ENCODE measurements around the gene ELOVL5. TPM values are rescaled to one million over a fixed set of nuclear protein-coding genes. Genes with fewer than 3 reads are reported as not detected.

ELOVL5 gene
- total and polyA plus RNA-seq, 4 donors, result 22.1 to 77.8 (median 57.8) TPM

- no peaks in the 10 kb centered on the region for H3K27me3 ChIP-seq (ENCODE audit: control insufficient read depth in 4 of 4, insufficient read depth in 4 of 4, low read length in 3 of 4)
- WGBS, result 67% methylated on average over 1 of the region's 1 CpG
- no peaks in the 10 kb centered on the region for H3K9me3 ChIP-seq (ENCODE audit: control insufficient read depth in 4 of 4, low read length in 3 of 4)
- H3K36me3 ChIP-seq (ENCODE audit: control insufficient read depth in 4 of 4, insufficient read depth in 3 of 4, low read depth in 1 of 4, low read length in 3 of 4), result no peaks in the 10 kb centered on the region
- TF ChIP-seq, protein P1, sequence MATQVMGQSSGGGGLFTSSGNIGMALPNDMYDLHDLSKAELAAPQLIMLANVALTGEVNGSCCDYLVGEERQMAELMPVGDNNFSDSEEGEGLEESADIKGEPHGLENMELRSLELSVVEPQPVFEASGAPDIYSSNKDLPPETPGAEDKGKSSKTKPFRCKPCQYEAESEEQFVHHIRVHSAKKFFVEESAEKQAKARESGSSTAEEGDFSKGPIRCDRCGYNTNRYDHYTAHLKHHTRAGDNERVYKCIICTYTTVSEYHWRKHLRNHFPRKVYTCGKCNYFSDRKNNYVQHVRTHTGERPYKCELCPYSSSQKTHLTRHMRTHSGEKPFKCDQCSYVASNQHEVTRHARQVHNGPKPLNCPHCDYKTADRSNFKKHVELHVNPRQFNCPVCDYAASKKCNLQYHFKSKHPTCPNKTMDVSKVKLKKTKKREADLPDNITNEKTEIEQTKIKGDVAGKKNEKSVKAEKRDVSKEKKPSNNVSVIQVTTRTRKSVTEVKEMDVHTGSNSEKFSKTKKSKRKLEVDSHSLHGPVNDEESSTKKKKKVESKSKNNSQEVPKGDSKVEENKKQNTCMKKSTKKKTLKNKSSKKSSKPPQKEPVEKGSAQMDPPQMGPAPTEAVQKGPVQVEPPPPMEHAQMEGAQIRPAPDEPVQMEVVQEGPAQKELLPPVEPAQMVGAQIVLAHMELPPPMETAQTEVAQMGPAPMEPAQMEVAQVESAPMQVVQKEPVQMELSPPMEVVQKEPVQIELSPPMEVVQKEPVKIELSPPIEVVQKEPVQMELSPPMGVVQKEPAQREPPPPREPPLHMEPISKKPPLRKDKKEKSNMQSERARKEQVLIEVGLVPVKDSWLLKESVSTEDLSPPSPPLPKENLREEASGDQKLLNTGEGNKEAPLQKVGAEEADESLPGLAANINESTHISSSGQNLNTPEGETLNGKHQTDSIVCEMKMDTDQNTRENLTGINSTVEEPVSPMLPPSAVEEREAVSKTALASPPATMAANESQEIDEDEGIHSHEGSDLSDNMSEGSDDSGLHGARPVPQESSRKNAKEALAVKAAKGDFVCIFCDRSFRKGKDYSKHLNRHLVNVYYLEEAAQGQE (IDR thresholded peaks at IDR 0.05), result no peak
- TF ChIP-seq HNF4A (conservative IDR thresholded peaks at IDR 0.05) (no peak), FOXA1 (IDR thresholded peaks at IDR 0.05) (no peak), TAF1 (conservative IDR thresholded peaks at IDR 0.05) (no peak), GABPA (IDR thresholded peaks at IDR 0.05 in 1 of 2, conservative IDR thresholded peaks at IDR 0.05 in 1 of 2) (no peak), JUND (IDR thresholded peaks at IDR 0.05) (no peak), FOXA2 (IDR thresholded peaks at IDR 0.05) (no peak), ATF3 (IDR thresholded peaks at IDR 0.05) (no peak)
- TF ChIP-seq, protein P2, sequence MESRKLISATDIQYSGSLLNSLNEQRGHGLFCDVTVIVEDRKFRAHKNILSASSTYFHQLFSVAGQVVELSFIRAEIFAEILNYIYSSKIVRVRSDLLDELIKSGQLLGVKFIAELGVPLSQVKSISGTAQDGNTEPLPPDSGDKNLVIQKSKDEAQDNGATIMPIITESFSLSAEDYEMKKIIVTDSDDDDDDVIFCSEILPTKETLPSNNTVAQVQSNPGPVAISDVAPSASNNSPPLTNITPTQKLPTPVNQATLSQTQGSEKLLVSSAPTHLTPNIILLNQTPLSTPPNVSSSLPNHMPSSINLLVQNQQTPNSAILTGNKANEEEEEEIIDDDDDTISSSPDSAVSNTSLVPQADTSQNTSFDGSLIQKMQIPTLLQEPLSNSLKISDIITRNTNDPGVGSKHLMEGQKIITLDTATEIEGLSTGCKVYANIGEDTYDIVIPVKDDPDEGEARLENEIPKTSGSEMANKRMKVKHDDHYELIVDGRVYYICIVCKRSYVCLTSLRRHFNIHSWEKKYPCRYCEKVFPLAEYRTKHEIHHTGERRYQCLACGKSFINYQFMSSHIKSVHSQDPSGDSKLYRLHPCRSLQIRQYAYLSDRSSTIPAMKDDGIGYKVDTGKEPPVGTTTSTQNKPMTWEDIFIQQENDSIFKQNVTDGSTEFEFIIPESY (IDR thresholded peaks at IDR 0.05), result no peak
- H3K27ac ChIP-seq (ENCODE audit: low read depth in 1 of 2, low read length in 2 of 2), result no peak overlapping the region
- H3K4me3 ChIP-seq (ENCODE audit: low read depth in 1 of 3, low read length in 3 of 3), result no peak overlapping the region
- H3K9ac ChIP-seq (ENCODE audit: low read depth in 1 of 2, low read length in 2 of 2), result no peak overlapping the region
- DNase-seq (ENCODE audit: low spot score), result no peak
- peaks cover 3 to 38% (median 25%) of the 10 kb centered on the region in 4 donors for H3K4me1 ChIP-seq (ENCODE audit: control insufficient read depth in 4 of 4, insufficient read depth in 4 of 4, low read length in 3 of 4)
These were observed 3.8 kb downstream of the ELOVL5 start for GRCh38 chr6:53344969-53345368.

DNA sequence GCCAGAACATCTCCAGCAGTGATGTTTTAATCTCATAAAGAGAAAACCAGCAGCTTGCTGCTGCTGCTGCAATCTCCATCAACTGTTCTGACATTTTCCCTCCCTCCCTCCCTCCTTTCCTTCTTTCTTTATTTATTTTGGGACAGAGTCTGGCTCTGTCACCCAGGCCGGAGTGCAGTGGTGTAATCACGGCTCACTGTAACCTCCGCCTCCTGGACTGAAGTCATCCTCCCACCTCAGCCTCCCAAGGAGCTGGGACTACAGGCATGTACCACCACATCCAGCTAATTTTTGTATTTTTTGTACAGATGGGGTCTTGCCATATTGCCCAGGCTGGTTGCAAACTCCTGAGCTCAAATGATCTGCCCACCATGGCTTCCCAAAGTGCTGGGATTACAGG, 5.7 kb downstream of the ELOVL5 start:
- 55% methylated on average over 3 of the region's 3 CpGs for WGBS
- no peaks in the 10 kb centered on the region for H3K27me3 ChIP-seq (ENCODE audit: control insufficient read depth in 4 of 4, insufficient read depth in 4 of 4, low read length in 3 of 4)
- H3K9me3 ChIP-seq (ENCODE audit: control insufficient read depth in 4 of 4, low read length in 3 of 4), result no peaks in the 10 kb centered on the region
- no peak for TF ChIP-seq MAX (IDR thresholded peaks at IDR 0.05)
- no peak for TF ChIP-seq HNF4G (IDR thresholded peaks at IDR 0.05)
- TF ChIP-seq EGR1 (IDR thresholded peaks at IDR 0.05; ENCODE audit: low read depth in 2 of 2), result no peak
- no peak for TF ChIP-seq RXRA (IDR thresholded peaks at IDR 0.05)
- TF ChIP-seq ATF3 (IDR thresholded peaks at IDR 0.05), result no peak
- no peak for TF ChIP-seq FOXA2 (IDR thresholded peaks at IDR 0.05)
- no peak overlapping the region for H3K4me3 ChIP-seq (ENCODE audit: low read depth in 1 of 3, low read length in 3 of 3)
- H3K27ac ChIP-seq (ENCODE audit: low read depth in 1 of 2, low read length in 2 of 2), result no peak overlapping the region
- DNase-seq (ENCODE audit: low spot score), result no peak
- H3K9ac ChIP-seq (ENCODE audit: low read depth in 1 of 2, low read length in 2 of 2), result no peak overlapping the region
- peaks cover 3 to 36% (median 25%) of the 10 kb centered on the region in 4 donors for H3K4me1 ChIP-seq (ENCODE audit: control insufficient read depth in 4 of 4, insufficient read depth in 4 of 4, low read length in 3 of 4)
- no peaks in the 10 kb centered on the region for H3K36me3 ChIP-seq (ENCODE audit: control insufficient read depth in 4 of 4, insufficient read depth in 3 of 4, low read depth in 1 of 4, low read length in 3 of 4)
